HG02884 (cell line): ENCODE measurements around the gene PSMB8.
"Not testable (repeated sequence)": the region's sequence is repeated elsewhere in the genome, so short reads cannot be mapped to it uniquely, and the experiment has no call there.

Experiments used
- ATAC-seq: cut with Tn5 transposase; IDR thresholded peaks from one replicate; pipeline ENCODE4 v1.9.1; 2021; ENCODE audit warnings: mild to moderate bottlenecking, moderate library complexity; ENCODE audit not compliant: unreplicated experiment

The PSMB8 gene

GRCh38 chr6:32843979-32844838, at the start of gene PSMB8:
Gene PSMB8 (minus strand): TSS chr6:32844047. CDS start chr6:32843996, 51 bp downstream.
- ATAC-seq = peak; percentile 61

GRCh38 chr6:32890831-32891230, 47.0 kb upstream of the PSMB8 start:
- no peak for ATAC-seq

- ATAC-seq = no peak
Measured at GRCh38 chr6:32889533-32889932, 45.7 kb upstream of the PSMB8 start.

- no peak for ATAC-seq
Measured at GRCh38 chr6:32888576-32888975, 44.7 kb upstream of the PSMB8 start.

GRCh38 chr6:32887616-32888015, 43.8 kb upstream of the PSMB8 start:
- ATAC-seq = no peak

- ATAC-seq = no peak
Measured at GRCh38 chr6:32886681-32887383, 43.0 kb upstream of the PSMB8 start.

- no peak for ATAC-seq
Measured at GRCh38 chr6:32885698-32886286, 41.9 kb upstream of the PSMB8 start.

- no peak for ATAC-seq
Measured at GRCh38 chr6:32883789-32884188, 39.9 kb upstream of the PSMB8 start.

- no peak for ATAC-seq
Measured at GRCh38 chr6:32882879-32883250, 39.0 kb upstream of the PSMB8 start.

GRCh38 chr6:32880962-32881361, 37.1 kb upstream of the PSMB8 start:
- ATAC-seq = not testable (repeated sequence)

GRCh38 chr6:32879691-32880090, 35.8 kb upstream of the PSMB8 start:
- no peak for ATAC-seq

- no peak for ATAC-seq
Measured at GRCh38 chr6:32876603-32877002, 32.8 kb upstream of the PSMB8 start.

GRCh38 chr6:32873947-32874346, 30.1 kb upstream of the PSMB8 start:
- not testable (repeated sequence) for ATAC-seq

- no peak for ATAC-seq
Measured at GRCh38 chr6:32868257-32868788, 24.5 kb upstream of the PSMB8 start.

GRCh38 chr6:32867554-32868256, 23.9 kb upstream of the PSMB8 start:
- ATAC-seq = no peak

GRCh38 chr6:32867022-32867477, 23.2 kb upstream of the PSMB8 start:
- ATAC-seq = no peak

- ATAC-seq = no peak
Measured at GRCh38 chr6:32865724-32866443, 22.0 kb upstream of the PSMB8 start.

GRCh38 chr6:32862725-32863124, 18.9 kb upstream of the PSMB8 start:
- ATAC-seq = no peak

- no peak for ATAC-seq
Measured at GRCh38 chr6:32860674-32861073, 16.8 kb upstream of the PSMB8 start.

GRCh38 chr6:32858194-32858593, 14.3 kb upstream of the PSMB8 start:
- ATAC-seq = no peak
